Upper lobe of left lung (tissue), 6 donors: ENCODE measurements around the gene OGFOD3. TPM values are rescaled to one million over a fixed set of nuclear protein-coding genes. Genes with fewer than 3 reads are reported as not detected.

Experiments
- ATAC-seq, 2 donors: fragments of 200-7000 bp; cut with Tn5 transposase; one replicate each; pipeline ENCODE4 v1.9.1; 2022; ENCODE audit warnings: mild to moderate bottlenecking in 2 of 2, moderate library complexity in 2 of 2; ENCODE audit not compliant: low FRiP score in 2 of 2
- DNase-seq, 2 donors: peaks; one replicate each; pipeline ENCODE4 v3.0.0-alpha.2; 2019 to 2020
- H3K27ac ChIP-seq, 4 donors: fragments of 200-600 bp; sonication (generic); one replicate each; pipeline ENCODE4 v1.5.1; 2016 to 2019
- H3K27me3 ChIP-seq, 4 donors: fragments of 200-600 bp; sonication (generic); one replicate each; pipeline ENCODE4 v1.5.1; 2017 to 2019
- H3K36me3 ChIP-seq, 4 donors: fragments of 200-600 bp; sonication (generic); one replicate each; pipeline ENCODE4 v1.5.1; 2016 to 2019
- H3K4me1 ChIP-seq, 4 donors: fragments of 200-600 bp; sonication (generic); one replicate each; pipeline ENCODE4 v1.5.1; 2018 to 2019
- H3K4me3 ChIP-seq, 4 donors: fragments of 200-600 bp; sonication (generic); one replicate each; pipeline ENCODE4 v1.5.1; 2017 to 2019; ENCODE audit warnings: mild to moderate bottlenecking in 2 of 4, moderate library complexity in 1 of 4
- H3K9me3 ChIP-seq, 4 donors: fragments of 200-600 bp; sonication (generic); one replicate each; pipeline ENCODE4 v1.5.1; 2018 to 2019
- EP300 ChIP-seq, 4 donors: sonication (generic); formaldehyde crosslinking; IDR thresholded peaks; one replicate each; pipeline ENCODE4 v1.5.1; 2017; ENCODE audit warnings: antibody characterized with exemption in 4 of 4, control low read depth in 2 of 4
- POLR2A ChIP-seq, 4 donors: fragments of 450-650 bp; IDR thresholded peaks; one replicate each; pipeline ENCODE4 v1.5.1; 2016 to 2017; ENCODE audit warnings: antibody characterized with exemption in 4 of 4, mild to moderate bottlenecking in 2 of 4
- POLR2AphosphoS5 ChIP-seq, 2 donors: sonication (generic); formaldehyde crosslinking; IDR thresholded peaks; one replicate each; pipeline ENCODE4 v1.5.1; 2017; ENCODE audit warnings: antibody characterized with exemption in 2 of 2
- WGBS, 2 donors: methylation state at CpG; one replicate each; pipeline ENCODE4 v1.1.5; 2017 to 2018; 5-methylcytosine and 5-hydroxymethylcytosine counted together
- total RNA-seq, 6 donors: library from RNA; depleted of rRNA in 4 of 6; stranded (reverse); fragments of >200 nt in 4 of 6; gene quantifications; one replicate each; pipeline versions ENCODE4 v1.1.0 to v1.2.1, GENCODE V29; 2016 to 2021
- TF ChIP-seq, protein P1 (sequence below), 6 experiments: fragments of 450-650 bp in 4 of 6; fragments of 200-600 bp in 2 of 6; sonication (generic) in 2 of 6; IDR thresholded peaks; one replicate each; pipeline ENCODE4 v1.5.1; 2016 to 2019; ENCODE audit warnings: antibody characterized with exemption in 6 of 6
- donor health status: DM: no; HTN: no; CAD: no; lungs with moderate emphysema.
- donor health status: DM: no; HTN: yes; CAD: no; lungs with severe emphysema.

Gene OGFOD3
- total RNA-seq, 6 donors from 2014 or later: 20.0 to 76.9 (median 38.2) TPM

DNA sequence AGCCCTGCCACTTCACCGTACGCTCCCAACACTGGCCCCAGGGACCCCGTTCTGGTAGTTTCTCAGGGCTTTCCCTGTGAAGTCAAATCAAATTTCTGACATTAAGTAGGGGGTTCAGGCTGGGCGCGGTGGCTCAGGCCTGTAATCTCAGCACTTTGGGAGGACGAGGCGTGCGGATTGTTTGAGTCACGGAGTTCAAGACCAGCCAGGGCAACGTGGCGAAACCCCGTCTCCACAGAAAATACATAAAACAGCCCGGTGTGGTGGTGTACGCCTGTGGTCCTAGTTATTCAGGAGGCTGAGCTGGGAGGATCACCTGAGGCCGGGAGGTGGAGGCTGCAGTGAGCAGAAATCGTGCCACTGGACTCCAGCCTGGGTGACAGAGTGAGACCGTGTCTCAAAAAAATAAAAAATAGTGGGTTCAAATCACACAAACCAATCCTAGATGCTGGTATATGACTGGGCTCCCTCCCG is 31.5 kb upstream of the OGFOD3 start:
- H3K36me3 ChIP-seq: peaks cover 0 to 23% (median 4%) of the 10 kb centered on the region in 4 donors
- H3K9me3 ChIP-seq: no peaks in the 10 kb centered on the region
- DNase-seq (no peak), ATAC-seq (no peak)
- no peaks in the 10 kb centered on the region for H3K27me3 ChIP-seq
- 49 to 60% methylated on average over 15 to 18 of the region's 18 CpGs for WGBS, 2 donors
- TF ChIP-seq, protein P1, sequence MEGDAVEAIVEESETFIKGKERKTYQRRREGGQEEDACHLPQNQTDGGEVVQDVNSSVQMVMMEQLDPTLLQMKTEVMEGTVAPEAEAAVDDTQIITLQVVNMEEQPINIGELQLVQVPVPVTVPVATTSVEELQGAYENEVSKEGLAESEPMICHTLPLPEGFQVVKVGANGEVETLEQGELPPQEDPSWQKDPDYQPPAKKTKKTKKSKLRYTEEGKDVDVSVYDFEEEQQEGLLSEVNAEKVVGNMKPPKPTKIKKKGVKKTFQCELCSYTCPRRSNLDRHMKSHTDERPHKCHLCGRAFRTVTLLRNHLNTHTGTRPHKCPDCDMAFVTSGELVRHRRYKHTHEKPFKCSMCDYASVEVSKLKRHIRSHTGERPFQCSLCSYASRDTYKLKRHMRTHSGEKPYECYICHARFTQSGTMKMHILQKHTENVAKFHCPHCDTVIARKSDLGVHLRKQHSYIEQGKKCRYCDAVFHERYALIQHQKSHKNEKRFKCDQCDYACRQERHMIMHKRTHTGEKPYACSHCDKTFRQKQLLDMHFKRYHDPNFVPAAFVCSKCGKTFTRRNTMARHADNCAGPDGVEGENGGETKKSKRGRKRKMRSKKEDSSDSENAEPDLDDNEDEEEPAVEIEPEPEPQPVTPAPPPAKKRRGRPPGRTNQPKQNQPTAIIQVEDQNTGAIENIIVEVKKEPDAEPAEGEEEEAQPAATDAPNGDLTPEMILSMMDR (IDR thresholded peaks at IDR 0.05): no peak
- no peak for TF ChIP-seq EP300 (IDR thresholded peaks at IDR 0.05)
- no peak for TF ChIP-seq POLR2A (IDR thresholded peaks at IDR 0.05)
- TF ChIP-seq POLR2AphosphoS5 (IDR thresholded peaks at IDR 0.05): no peak
- peaks cover 45 to 55% (median 48%) of the 10 kb centered on the region in 4 donors for H3K4me1 ChIP-seq
- peak overlapping the region; percentile 90 to 97 (median 94) for H3K27ac ChIP-seq
- H3K4me3 ChIP-seq: peak overlapping the region; percentile 71 to 84 (median 80)

DNA sequence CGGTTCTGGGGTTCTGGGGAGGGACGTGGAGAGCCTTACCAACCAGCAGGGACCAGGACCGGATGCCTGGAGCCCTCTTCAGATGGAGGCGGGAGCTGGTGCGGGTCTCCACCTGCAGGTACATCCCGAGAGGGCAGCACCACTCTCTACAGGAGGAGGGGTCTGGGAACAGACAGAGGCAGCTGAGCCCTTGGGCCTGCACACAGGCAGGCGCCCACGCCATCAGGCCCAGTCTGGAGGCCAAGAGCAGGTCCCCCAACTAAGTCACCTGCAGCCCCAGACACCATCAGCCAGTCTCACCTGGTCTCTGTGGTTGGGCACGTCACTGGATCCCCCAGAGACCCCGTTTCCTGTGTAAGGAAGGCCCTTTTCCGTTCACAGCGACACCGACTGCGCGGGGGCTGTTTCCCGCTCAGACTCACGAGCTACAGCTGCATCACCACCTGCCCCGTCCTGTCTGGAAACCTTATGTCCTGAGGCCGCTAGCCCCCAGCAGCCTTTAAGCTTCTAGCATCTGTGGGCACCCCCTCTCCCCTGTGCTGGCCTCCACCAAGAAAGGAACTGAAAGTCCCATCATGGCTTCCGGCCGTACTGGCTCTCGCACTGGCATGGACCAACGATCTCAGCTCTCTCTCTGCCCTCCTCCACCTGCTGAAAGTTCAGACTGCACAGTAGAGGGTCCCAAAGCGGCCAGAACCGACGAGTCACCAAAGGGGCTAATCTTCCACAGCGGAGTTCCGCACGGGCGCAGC is 30.9 kb upstream of the OGFOD3 start:
- peak; percentile 12 to 20 for ATAC-seq
- H3K36me3 ChIP-seq: peaks cover 0 to 29% (median 7%) of the 10 kb centered on the region in 4 donors
- TF ChIP-seq, protein P1 (IDR thresholded peaks at IDR 0.05): no peak
- TF ChIP-seq EP300 (IDR thresholded peaks at IDR 0.05): no peak
- no peak for TF ChIP-seq POLR2AphosphoS5 (IDR thresholded peaks at IDR 0.05)
- TF ChIP-seq POLR2A (IDR thresholded peaks at IDR 0.05): peak in 1 of 4 donors; percentile 18
- H3K9me3 ChIP-seq: no peaks in the 10 kb centered on the region
- peaks cover 46 to 55% (median 50%) of the 10 kb centered on the region in 4 donors for H3K4me1 ChIP-seq
- peak; percentile 42 to 71 for DNase-seq
- peak overlapping the region; percentile 71 to 84 (median 80) for H3K4me3 ChIP-seq
- 57 to 63% methylated on average over 21 to 26 of the region's 30 CpGs for WGBS, 2 donors
- H3K27me3 ChIP-seq: no peaks in the 10 kb centered on the region
- H3K27ac ChIP-seq: peak overlapping the region; percentile 90 to 97 (median 94)

DNA sequence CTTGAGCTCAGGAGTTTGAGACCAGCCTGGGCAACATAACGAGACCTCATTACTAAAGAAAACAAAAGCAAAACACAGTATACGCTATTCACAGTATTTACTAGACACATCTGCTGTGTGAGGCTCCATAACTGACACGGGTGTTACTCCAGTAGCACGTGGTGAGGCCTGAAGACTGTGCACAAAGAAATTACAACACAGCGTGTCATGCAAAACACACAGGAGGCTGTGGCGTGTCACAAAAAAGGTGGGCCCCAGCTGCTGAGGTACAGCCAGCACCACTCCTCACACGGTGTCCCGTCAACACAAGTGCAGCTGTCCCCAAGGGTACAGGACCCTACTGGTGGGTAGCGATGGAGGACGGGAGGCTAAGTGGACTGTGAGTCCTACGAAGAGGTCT is 29.5 kb upstream of the OGFOD3 start:
- WGBS, 2 donors: 92% methylated on average over 11 of the region's 11 CpGs

DNA sequence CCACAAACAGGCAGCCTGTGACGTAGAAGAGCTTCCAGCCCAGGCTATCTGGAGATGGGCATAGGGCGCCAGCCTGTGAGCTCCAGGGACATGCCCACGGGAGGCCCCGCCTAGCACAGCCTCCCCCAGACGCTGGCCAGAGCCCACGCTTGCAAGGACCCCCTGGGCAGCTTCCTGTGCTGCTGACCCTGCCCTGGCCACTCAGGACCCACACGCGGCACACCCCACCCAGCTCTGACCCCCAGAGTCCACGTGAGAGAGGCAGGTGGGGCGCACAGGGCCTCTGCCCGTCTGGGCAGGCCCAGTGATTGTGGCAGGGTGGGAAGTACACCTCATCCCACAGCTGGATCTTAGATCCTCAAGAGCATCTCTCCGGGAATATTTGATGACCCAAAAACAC is 28.3 kb upstream of the OGFOD3 start:
- Histone ChIP-seq H3K9me3 (no peaks in the 10 kb centered on the region), H3K4me3 (no peak overlapping the region), H3K27me3 (no peaks in the 10 kb centered on the region), H3K27ac (peak overlapping the region in 2 of 4 donors; percentile 30 to 61), H3K4me1 (peaks cover 34 to 45% (median 38%) of the 10 kb centered on the region in 4 donors), H3K36me3 (peaks cover 6 to 56% (median 27%) of the 10 kb centered on the region in 4 donors)
- ATAC-seq: no peak
- TF ChIP-seq, protein P1 (IDR thresholded peaks at IDR 0.05): no peak
- no peak for TF ChIP-seq POLR2A (IDR thresholded peaks at IDR 0.05)
- TF ChIP-seq POLR2AphosphoS5 (IDR thresholded peaks at IDR 0.05): no peak
- no peak for TF ChIP-seq EP300 (IDR thresholded peaks at IDR 0.05)
- 88 to 94% methylated on average over 6 to 12 of the region's 12 CpGs for WGBS, 2 donors
- peak in 1 of 2 donors; percentile 67 for DNase-seq

More for the DNA sequence above, 29.5 kb upstream of the OGFOD3 start:
- no peak for ATAC-seq
- H3K4me1 ChIP-seq: peaks cover 45 to 53% (median 47%) of the 10 kb centered on the region in 4 donors
- H3K27ac ChIP-seq: no peak overlapping the region
- no peaks in the 10 kb centered on the region for H3K9me3 ChIP-seq
- TF ChIP-seq POLR2A (IDR thresholded peaks at IDR 0.05) (no peak), EP300 (IDR thresholded peaks at IDR 0.05) (no peak), POLR2AphosphoS5 (IDR thresholded peaks at IDR 0.05) (no peak)
- TF ChIP-seq, protein P1 (IDR thresholded peaks at IDR 0.05): no peak
- H3K27me3 ChIP-seq: no peaks in the 10 kb centered on the region
- DNase-seq: no peak
- peaks cover 3 to 44% (median 16%) of the 10 kb centered on the region in 4 donors for H3K36me3 ChIP-seq
- no peak overlapping the region for H3K4me3 ChIP-seq
